Cardiac fibroblast (primary cell): Measurements from ENCODE around the gene EGLN2.
A peak's percentile ranks its signal among the peaks of the same experiment; 100 is the strongest.
"Not testable (repeated sequence)": the region's sequence is repeated elsewhere in the genome, so short reads cannot be mapped to it uniquely, and the experiment has no call there.

Experiments
- DNase-seq, 2 donors: peaks; one replicate each; pipeline versions ENCODE4 v3.0.0 to v3.0.0-alpha.2; 2010; ENCODE audit warnings: low read depth in 2 of 2
- H3K4me3 ChIP-seq, 2 donors: replicated peaks in 1 of 2; 1 replicate in 1 of 2; 2 replicates in 1 of 2; pipeline ENCODE4 v1.5.1; 2011; ENCODE audit warnings: low read depth in 2 of 2, low read length in 2 of 2, mild to moderate bottlenecking in 2 of 2, moderate library complexity in 1 of 2
- CTCF ChIP-seq: IDR thresholded peaks from one replicate; pipeline ENCODE4 v1.5.1; 2011; ENCODE audit warnings: low read depth, mild to moderate bottlenecking, low read length, inconsistent platforms

EGLN2 gene

GRCh38 chr19:40763963-40764362, 35.0 kb upstream of the EGLN2 start:
- TF ChIP-seq CTCF = no peak
- DNase-seq = no peak
- no peak overlapping the region for H3K4me3 ChIP-seq

GRCh38 chr19:40766385-40766784, 32.6 kb upstream of the EGLN2 start:
- DNase-seq, H3K4me3 ChIP-seq: not testable (repeated sequence)

DNA sequence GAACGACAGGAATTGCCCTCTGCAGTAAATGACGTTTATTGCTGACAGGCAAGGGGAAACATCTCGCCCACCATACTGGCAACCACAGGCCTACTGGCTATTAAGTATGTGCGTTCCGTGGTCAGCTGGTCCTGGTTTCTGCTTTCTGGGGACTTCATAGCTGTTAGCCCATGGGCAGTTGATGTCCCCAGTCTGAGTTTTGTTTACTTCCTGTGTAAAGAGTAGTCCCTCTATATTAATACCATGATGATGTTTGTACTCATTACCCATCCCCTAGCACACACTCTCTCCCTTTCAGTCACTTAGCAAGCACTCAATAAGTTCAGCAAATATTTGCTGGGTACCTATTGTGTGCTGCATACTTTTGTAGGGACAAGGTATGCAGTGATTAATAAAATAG, 30.1 kb upstream of the EGLN2 start:
- DNase-seq = no peak
- TF ChIP-seq CTCF = no peak
- H3K4me3 ChIP-seq = no peak overlapping the region

DNA sequence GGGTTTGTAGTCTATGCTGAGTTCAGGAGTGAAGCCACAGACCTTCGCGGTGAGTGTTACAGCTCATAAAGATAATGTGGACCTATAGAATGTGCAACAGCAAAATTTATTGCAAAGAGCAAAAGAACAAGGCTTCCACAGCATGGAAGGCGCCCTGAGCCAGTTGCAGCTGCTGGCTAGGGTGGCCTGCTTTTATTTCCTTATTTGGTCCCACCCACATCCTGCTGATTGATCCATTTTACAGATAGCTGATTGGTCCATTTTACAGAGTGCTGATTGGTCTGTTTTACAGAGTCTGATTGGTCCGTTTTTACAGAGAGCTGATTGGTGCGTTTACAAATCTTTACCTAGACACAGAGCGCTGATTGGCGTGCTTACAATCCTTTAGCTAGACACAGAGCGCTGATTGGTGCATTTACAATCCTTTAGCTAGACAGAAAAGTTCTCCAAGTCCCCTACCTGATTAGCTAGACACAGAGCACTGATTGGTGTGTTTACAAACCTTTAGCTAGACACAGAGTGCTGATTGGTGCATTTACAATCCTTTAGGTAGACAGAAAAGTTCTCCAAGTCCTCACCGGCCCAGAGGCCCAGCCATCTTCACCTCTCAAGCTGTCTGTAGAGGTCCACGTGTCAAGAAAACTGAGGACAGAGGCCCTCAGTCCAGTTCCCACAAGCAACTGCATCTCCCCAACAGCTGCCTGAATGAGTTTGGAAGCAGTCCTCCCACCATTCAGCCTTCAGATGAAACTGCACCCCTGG, 27.7 kb upstream of the EGLN2 start:
- H3K4me3 ChIP-seq = not testable (repeated sequence)
- DNase-seq = peak in 1 of 2 donors; percentile 24

DNA sequence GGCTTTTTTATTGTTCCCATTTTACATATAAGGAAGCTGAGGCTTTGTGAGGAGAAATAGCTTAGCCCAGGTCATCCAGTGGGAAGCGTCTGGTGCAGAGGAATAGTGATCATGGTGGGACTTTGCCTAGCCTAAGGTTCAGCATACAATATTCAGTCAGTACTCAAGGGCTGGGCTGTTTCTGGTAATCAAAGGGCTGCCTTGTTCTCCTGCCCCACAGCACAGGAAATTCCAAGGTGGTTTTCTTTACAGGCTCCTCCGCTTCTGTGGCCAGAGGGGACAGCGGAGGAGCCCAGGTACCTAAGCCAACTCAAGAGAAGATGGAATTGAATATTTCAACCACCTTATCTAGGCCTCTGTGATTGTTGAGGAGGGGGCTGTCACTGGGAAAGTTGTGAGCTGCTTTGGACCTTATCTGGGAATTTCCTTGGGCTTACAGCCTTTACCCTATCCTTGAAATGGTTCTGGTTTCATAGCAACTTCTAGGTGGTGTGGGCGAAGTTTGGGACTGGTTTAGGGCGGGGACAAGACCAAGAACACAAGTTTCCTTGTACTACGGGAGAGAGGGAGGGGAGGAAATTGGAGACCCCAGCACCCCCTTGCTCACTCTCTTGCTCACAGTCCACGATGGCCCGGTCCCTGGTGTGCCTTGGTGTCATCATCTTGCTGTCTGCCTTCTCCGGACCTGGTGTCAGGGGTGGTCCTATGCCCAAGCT, 23.9 kb upstream of the EGLN2 start, which contains the start of gene MIA:
MIA (plus strand) TSS at position 606 of the 716 bp plus-strand sequence; CDS start at position 628, 22 bp downstream.
- H3K4me3 ChIP-seq = no peak within 1 kb of the TSS
- TF ChIP-seq CTCF = no peak
- DNase-seq = no peak

DNA sequence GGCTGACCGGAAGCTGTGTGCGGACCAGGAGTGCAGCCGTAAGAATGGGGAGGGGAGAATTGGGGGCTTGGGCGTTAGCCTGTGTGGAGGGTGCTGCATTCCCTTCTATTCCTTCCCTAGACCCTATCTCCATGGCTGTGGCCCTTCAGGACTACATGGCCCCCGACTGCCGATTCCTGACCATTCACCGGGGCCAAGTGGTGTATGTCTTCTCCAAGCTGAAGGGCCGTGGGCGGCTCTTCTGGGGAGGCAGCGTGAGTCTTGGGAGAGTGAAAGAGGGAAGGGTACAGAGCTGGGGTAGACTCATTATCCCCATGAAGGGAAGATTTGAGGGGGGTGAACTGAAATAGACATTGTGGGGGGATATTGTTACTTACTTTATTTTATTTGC, 23.4 kb upstream of the EGLN2 start:
- H3K4me3 ChIP-seq = no peak overlapping the region
- DNase-seq = no peak
- TF ChIP-seq CTCF = no peak

GRCh38 chr19:40776364-40776763, 22.6 kb upstream of the EGLN2 start:
- no peak for DNase-seq
- TF ChIP-seq CTCF = no peak
- no peak overlapping the region for H3K4me3 ChIP-seq
